ENCODE results near the gene KRT31.
"Not testable (repeated sequence)": the region's sequence is repeated elsewhere in the genome, so short reads cannot be mapped to it uniquely, and the experiment has no call there.

DNA sequence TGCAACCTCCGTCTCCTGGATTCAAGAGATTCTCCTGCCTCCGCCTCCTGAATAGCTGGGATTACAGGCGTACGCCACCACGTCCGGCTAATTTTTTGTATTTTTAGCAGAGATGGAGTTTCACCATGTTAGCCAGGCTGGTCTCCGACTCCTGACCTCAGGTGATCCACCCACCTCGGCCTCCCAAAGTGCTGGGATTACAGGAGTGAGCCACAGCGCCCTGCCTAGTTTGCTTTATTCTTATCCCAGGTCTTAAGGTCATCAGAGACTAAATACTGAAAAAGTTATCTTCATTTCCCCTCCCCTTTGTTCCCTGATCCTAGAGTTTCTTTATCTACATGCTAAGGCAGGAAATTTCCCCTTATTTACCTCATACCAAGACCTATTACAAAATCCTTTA lies 33.0 kb upstream of the KRT31 start:
- TF ChIP-seq, protein P1, sequence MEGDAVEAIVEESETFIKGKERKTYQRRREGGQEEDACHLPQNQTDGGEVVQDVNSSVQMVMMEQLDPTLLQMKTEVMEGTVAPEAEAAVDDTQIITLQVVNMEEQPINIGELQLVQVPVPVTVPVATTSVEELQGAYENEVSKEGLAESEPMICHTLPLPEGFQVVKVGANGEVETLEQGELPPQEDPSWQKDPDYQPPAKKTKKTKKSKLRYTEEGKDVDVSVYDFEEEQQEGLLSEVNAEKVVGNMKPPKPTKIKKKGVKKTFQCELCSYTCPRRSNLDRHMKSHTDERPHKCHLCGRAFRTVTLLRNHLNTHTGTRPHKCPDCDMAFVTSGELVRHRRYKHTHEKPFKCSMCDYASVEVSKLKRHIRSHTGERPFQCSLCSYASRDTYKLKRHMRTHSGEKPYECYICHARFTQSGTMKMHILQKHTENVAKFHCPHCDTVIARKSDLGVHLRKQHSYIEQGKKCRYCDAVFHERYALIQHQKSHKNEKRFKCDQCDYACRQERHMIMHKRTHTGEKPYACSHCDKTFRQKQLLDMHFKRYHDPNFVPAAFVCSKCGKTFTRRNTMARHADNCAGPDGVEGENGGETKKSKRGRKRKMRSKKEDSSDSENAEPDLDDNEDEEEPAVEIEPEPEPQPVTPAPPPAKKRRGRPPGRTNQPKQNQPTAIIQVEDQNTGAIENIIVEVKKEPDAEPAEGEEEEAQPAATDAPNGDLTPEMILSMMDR (IDR thresholded peaks at IDR 0.05): not testable (repeated sequence)
- TF ChIP-seq POLR2A (IDR thresholded peaks at IDR 0.05); EP300 (IDR thresholded peaks at IDR 0.05; ENCODE audit: low read depth): not testable (repeated sequence)

Data from transverse colon (tissue), 3 donors.